Activated CD4-positive, CD25-positive, alpha-beta regulatory T cell treated with anti-CD3 and anti-CD28 coated beads, Interleukin-2, amount 50 U/mL, for 16 hours (primary cell): ENCODE results near the gene USP9X.
"Not testable (repeated sequence)": the region's sequence is repeated elsewhere in the genome, so short reads cannot be mapped to it uniquely, and the experiment has no call there.

ENCODE experiments used
- DNase-seq: peaks from one replicate; pipeline ENCODE4 v3.0.0-alpha.2; 2020; ENCODE audit warnings: low read depth, low spot score

The USP9X gene

GRCh38 chrX:41276661-41277506 is 191.6 kb downstream of the USP9X start:
- DNase-seq, result no peak

- DNase-seq, result not testable (repeated sequence)
Observed at GRCh38 chrX:41282307-41282706, 197.1 kb downstream of the USP9X start.

- not testable (repeated sequence) for DNase-seq
Observed at GRCh38 chrX:41285928-41286327, 200.7 kb downstream of the USP9X start.
